Vagina (tissue), 2 donors: ENCODE measurements around the gene PRG2. TPM values are rescaled to one million over a fixed set of nuclear protein-coding genes. Genes with fewer than 3 reads are reported as not detected.

ENCODE experiments used
- DNase-seq, 2 donors: peaks; one replicate each; pipeline ENCODE4 v3.0.0-alpha.2; 2017; ENCODE audit errors: extremely low spot score in 2 of 2
- H3K27ac ChIP-seq: fragments of 200-600 bp; sonication (generic); one replicate; pipeline ENCODE4 v1.5.1; 2019
- H3K27me3 ChIP-seq: fragments of 200-600 bp; sonication (generic); one replicate; pipeline ENCODE4 v1.5.1; 2019
- H3K36me3 ChIP-seq, 2 donors: fragments of 200-600 bp; sonication (generic); one replicate each; pipeline ENCODE4 v1.5.1; 2017 to 2019
- H3K4me1 ChIP-seq: fragments of 200-600 bp; sonication (generic); one replicate; pipeline ENCODE4 v1.5.1; 2019
- H3K4me3 ChIP-seq, 2 donors: fragments of 200-600 bp; sonication (generic); 1 replicate in 1 of 2; 2 replicates in 1 of 2; pipeline ENCODE4 v1.5.1; 2016 to 2019
- H3K9me3 ChIP-seq: fragments of 200-600 bp; sonication (generic); one replicate; pipeline ENCODE4 v1.5.1; 2019
- POLR2A ChIP-seq, 2 donors: fragments of 450-650 bp; IDR thresholded peaks; one replicate each; pipeline ENCODE4 v1.6.1; 2017; ENCODE audit warnings: antibody characterized with exemption in 2 of 2, mild to moderate bottlenecking in 2 of 2, moderate library complexity in 2 of 2
- POLR2AphosphoS5 ChIP-seq, 2 donors: sonication (generic); formaldehyde crosslinking; IDR thresholded peaks; one replicate each; pipeline ENCODE4 v1.9.0; 2017; ENCODE audit warnings: antibody characterized with exemption in 2 of 2, mild to moderate bottlenecking in 2 of 2, low read depth in 1 of 2; ENCODE audit not compliant: insufficient read depth in 1 of 2
- intact Hi-C: fragments of 100-400 bp; cut with DNase I; formaldehyde crosslinking; loops from one replicate; pipeline ENCODE4 v1.15.1; 2023
- total RNA-seq: library from RNA; depleted of rRNA; stranded (reverse); fragments of >200 nt; gene quantifications from one replicate; pipeline ENCODE4 v1.2.3, GENCODE V29; 2016
- TF ChIP-seq, protein P1 (sequence below), 3 experiments: fragments of 450-650 bp in 2 of 3; fragments of 200-600 bp in 1 of 3; sonication (generic) in 1 of 3; IDR thresholded peaks; one replicate each; pipeline ENCODE4 v1.5.1; 2017 to 2019; ENCODE audit warnings: antibody characterized with exemption in 3 of 3, mild to moderate bottlenecking in 2 of 3, moderate library complexity in 2 of 3

The PRG2 gene
- total RNA-seq, 1 donor from 2014 or later, result not detected

DNA sequence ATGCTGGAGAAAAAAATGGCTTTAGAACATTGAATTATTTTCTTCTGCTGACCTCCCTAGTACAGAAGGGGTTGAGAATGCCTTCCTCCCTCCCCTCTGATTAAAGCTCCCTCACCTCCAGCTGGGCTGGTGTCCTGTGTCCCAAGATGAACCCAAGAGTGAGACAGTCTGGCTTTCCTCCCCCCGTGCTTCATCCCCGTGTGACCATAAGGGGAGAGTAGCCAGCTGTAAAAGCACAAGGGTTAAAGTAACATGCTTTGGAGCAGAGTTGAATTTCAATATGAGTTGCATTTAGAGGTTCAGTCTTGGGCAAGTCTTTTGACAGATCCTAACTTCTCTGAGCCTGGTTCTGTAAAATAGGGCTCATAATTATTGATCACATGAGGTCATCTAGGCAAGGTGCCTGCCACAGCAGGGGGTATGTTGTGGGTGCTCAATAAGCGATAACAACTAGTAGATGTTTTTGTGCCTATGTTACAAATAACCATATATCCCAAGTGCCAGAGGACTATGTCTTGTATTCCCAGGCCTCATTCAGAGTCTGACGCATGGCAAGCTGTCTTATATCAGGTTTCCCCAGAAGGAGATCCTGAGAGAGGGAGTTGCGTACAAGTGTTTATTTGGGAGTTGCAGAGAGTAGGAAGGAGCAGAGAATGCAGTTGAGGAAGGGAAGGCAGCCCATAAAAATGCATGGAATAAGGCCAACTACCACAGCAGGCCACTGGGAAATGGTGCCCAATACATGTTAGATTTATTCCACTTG is 4.1 kb downstream of the PRG2 start:
- H3K36me3 ChIP-seq, result no peaks in the 10 kb centered on the region
- intact Hi-C loops, result no loop called here

DNA sequence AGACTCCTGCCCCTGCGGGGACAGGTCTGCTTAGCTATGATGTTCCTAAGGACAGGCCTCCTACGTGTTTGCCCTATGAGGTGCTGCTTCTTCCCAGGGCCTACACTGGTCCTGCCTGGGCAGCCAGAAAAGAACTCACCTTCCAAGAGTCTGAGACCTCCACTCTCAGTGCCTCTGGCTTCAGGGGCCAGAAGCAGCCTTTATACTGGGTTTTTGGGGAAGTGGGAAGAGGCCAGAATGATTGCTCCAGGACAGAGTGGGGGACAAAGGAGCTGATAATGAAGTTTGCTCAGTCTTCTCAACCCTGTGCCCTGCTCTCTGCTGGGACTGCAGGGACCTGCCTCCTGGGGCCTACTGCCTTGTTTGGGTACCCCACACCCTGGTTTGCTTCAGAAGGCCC is 9.5 kb downstream of the PRG2 start, which contains the start of gene PRG3:
TSS of gene PRG3 (minus strand) at position 176 of the 400 bp plus-strand sequence. CDS start 442 bp downstream, outside the sequence.
- H3K4me1 ChIP-seq, result no peaks in the 10 kb centered on the region
- H3K9me3 ChIP-seq, result no peaks in the 10 kb centered on the region
- no peak within 1 kb of the TSS for H3K4me3 ChIP-seq
- no peak within 1 kb of the TSS for H3K27ac ChIP-seq
- H3K36me3 ChIP-seq, result no peaks in the 10 kb centered on the region
- no peak for TF ChIP-seq POLR2AphosphoS5 (IDR thresholded peaks at IDR 0.05; ENCODE audit: insufficient read depth in 1 of 2, low read depth in 1 of 2)
- no peak for DNase-seq
- intact Hi-C loops, result no loop called here
- H3K27me3 ChIP-seq, result no peaks in the 10 kb centered on the region

More for the DNA sequence above, 4.1 kb downstream of the PRG2 start:
- Histone ChIP-seq H3K4me3 (no peak overlapping the region), H3K27ac (no peak overlapping the region), H3K9me3 (no peaks in the 10 kb centered on the region), H3K27me3 (no peaks in the 10 kb centered on the region), H3K4me1 (no peaks in the 10 kb centered on the region)
- no peak for TF ChIP-seq POLR2A (IDR thresholded peaks at IDR 0.05)
- TF ChIP-seq POLR2AphosphoS5 (IDR thresholded peaks at IDR 0.05; ENCODE audit: insufficient read depth in 1 of 2, low read depth in 1 of 2), result no peak
- TF ChIP-seq, protein P1, sequence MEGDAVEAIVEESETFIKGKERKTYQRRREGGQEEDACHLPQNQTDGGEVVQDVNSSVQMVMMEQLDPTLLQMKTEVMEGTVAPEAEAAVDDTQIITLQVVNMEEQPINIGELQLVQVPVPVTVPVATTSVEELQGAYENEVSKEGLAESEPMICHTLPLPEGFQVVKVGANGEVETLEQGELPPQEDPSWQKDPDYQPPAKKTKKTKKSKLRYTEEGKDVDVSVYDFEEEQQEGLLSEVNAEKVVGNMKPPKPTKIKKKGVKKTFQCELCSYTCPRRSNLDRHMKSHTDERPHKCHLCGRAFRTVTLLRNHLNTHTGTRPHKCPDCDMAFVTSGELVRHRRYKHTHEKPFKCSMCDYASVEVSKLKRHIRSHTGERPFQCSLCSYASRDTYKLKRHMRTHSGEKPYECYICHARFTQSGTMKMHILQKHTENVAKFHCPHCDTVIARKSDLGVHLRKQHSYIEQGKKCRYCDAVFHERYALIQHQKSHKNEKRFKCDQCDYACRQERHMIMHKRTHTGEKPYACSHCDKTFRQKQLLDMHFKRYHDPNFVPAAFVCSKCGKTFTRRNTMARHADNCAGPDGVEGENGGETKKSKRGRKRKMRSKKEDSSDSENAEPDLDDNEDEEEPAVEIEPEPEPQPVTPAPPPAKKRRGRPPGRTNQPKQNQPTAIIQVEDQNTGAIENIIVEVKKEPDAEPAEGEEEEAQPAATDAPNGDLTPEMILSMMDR (IDR thresholded peaks at IDR 0.05), result no peak
- no peak for DNase-seq

DNA sequence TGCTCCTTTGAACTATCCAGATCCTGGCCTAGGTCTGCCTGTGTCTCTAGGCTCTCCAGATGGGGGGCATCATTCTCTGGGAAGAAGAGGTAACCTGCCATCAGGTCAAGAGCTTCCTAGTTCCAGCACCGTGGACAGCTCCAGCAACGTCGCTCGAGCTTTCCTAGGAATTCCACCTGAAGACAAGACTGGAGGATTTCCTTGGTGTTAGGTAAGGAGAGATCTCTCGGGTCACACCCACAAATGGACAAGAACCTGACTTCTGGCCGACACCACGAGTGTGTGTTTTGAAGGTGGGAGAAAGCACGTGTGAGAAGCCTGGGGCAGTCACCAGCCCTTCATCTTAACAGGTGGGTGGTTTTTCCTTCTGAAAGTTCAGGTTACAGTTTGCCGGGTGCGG is 10.7 kb downstream of the PRG2 start:
- Histone ChIP-seq H3K36me3 (no peaks in the 10 kb centered on the region), H3K4me3 (no peak overlapping the region), H3K27ac (no peak overlapping the region), H3K27me3 (no peaks in the 10 kb centered on the region), H3K9me3 (no peaks in the 10 kb centered on the region), H3K4me1 (no peaks in the 10 kb centered on the region)
- TF ChIP-seq POLR2A (IDR thresholded peaks at IDR 0.05), result no peak
- TF ChIP-seq, protein P1 (IDR thresholded peaks at IDR 0.05), result no peak
- no peak for TF ChIP-seq POLR2AphosphoS5 (IDR thresholded peaks at IDR 0.05; ENCODE audit: insufficient read depth in 1 of 2, low read depth in 1 of 2)
- no peak for DNase-seq
- intact Hi-C loops, result no loop called here

DNA sequence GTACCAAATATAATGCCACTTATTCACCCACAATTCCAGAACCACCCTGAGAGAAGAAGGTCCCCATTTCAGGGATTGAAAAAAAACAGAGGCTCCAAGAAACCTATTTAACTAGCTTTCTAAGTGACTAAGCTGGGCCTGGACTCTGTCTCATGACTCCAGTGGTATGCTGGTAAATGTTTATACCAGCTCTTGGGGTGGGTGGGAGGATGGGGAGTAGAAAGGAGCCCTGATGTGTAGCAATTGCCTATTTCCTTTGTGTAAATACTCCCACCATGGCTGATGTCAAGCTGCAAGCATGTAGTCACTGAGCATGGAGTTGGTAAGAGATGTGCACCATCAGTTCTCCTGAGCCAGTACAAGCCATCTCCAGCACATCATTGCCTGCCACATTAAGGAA is 12.3 kb downstream of the PRG2 start:
- no peaks in the 10 kb centered on the region for H3K4me1 ChIP-seq

DNA sequence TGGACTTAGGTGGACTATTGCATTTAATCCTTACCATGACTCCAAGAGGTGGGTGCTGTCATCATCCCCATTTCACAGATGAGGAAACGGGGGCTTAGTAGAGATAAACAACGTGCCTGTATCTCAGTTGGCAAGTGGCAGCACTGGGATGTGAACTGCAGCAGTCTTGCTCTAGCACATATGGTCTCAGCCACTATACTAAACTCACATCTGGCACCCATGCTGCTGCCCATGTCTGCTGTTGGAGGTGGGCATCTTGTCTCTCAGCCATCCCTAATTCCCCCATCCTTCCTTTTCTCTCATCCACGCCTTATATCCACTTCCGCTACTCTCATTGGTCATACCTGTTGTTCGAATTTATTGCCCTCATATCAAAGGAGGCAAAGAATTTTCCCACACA is 13.3 kb downstream of the PRG2 start:
- Histone ChIP-seq H3K4me3 (no peak overlapping the region), H3K4me1 (no peaks in the 10 kb centered on the region), H3K36me3 (no peaks in the 10 kb centered on the region), H3K27me3 (no peaks in the 10 kb centered on the region), H3K9me3 (no peaks in the 10 kb centered on the region), H3K27ac (no peak overlapping the region)
- intact Hi-C loops, result no loop called here
- DNase-seq, result no peak
- TF ChIP-seq POLR2A (IDR thresholded peaks at IDR 0.05), result no peak
- TF ChIP-seq POLR2AphosphoS5 (IDR thresholded peaks at IDR 0.05; ENCODE audit: insufficient read depth in 1 of 2, low read depth in 1 of 2), result no peak
- TF ChIP-seq, protein P1 (IDR thresholded peaks at IDR 0.05), result no peak

More for the DNA sequence above, 12.3 kb downstream of the PRG2 start:
- Histone ChIP-seq H3K4me3 (no peak overlapping the region), H3K27ac (no peak overlapping the region), H3K36me3 (no peaks in the 10 kb centered on the region), H3K27me3 (no peaks in the 10 kb centered on the region), H3K9me3 (no peaks in the 10 kb centered on the region)
- DNase-seq, result no peak
- TF ChIP-seq POLR2AphosphoS5 (IDR thresholded peaks at IDR 0.05; ENCODE audit: insufficient read depth in 1 of 2, low read depth in 1 of 2), result no peak
- TF ChIP-seq, protein P1 (IDR thresholded peaks at IDR 0.05), result no peak
- TF ChIP-seq POLR2A (IDR thresholded peaks at IDR 0.05), result no peak
- intact Hi-C loops, result no loop called here
